ENCODE measurements around the gene SMYD3. TPM values are rescaled to one million over a fixed set of nuclear protein-coding genes. Genes with fewer than 3 reads are reported as not detected.

Gene SMYD3
- total RNA-seq, 3 donors from 2014 or later = 16.3 to 18.0 (median 16.4) TPM

GRCh38 chr1:245901037-245901436, 606.0 kb downstream of the SMYD3 start:
- ATAC-seq (no peak), DNase-seq (no peak)
- Histone ChIP-seq H3K4me1 (ENCODE audit: low read depth) (no peaks in the 10 kb centered on the region), H3K9me3 (no peaks in the 10 kb centered on the region), H3K36me3 (ENCODE audit: low read depth) (no peaks in the 10 kb centered on the region), H3K4me3 (no peak overlapping the region)
- intact Hi-C loops (cut with DNase I, micrococcal nuclease) = no loop called here
- no peak for TF ChIP-seq CTCF (IDR thresholded peaks at IDR 0.05)

- intact Hi-C loops (cut with DNase I, micrococcal nuclease) = no loop called here
Measured at GRCh38 chr1:245898581-245898980, 608.5 kb downstream of the SMYD3 start.

GRCh38 chr1:245896258-245896657, 610.8 kb downstream of the SMYD3 start:
- H3K36me3 ChIP-seq (ENCODE audit: low read depth) = no peaks in the 10 kb centered on the region
- H3K4me1 ChIP-seq (ENCODE audit: low read depth) = no peaks in the 10 kb centered on the region
- no peak overlapping the region for H3K4me3 ChIP-seq
- H3K9me3 ChIP-seq = no peaks in the 10 kb centered on the region
- ATAC-seq (no peak), DNase-seq (no peak)
- no peak for TF ChIP-seq CTCF (IDR thresholded peaks at IDR 0.05)
- intact Hi-C loops (cut with DNase I, micrococcal nuclease) = no loop called here

More at GRCh38 chr1:245898581-245898980, 608.5 kb downstream of the SMYD3 start:
- H3K9me3 ChIP-seq = no peaks in the 10 kb centered on the region
- no peak for TF ChIP-seq CTCF (IDR thresholded peaks at IDR 0.05)
- no peak overlapping the region for H3K4me3 ChIP-seq
- no peak for DNase-seq
- H3K4me1 ChIP-seq (ENCODE audit: low read depth) = no peaks in the 10 kb centered on the region
- no peak for ATAC-seq
- no peaks in the 10 kb centered on the region for H3K36me3 ChIP-seq (ENCODE audit: low read depth)

- H3K4me1 ChIP-seq (ENCODE audit: low read depth) = no peaks in the 10 kb centered on the region
- intact Hi-C loops (cut with DNase I, micrococcal nuclease) = no loop called here
- no peak for TF ChIP-seq CTCF (IDR thresholded peaks at IDR 0.05)
- no peaks in the 10 kb centered on the region for H3K9me3 ChIP-seq
- ATAC-seq (no peak), DNase-seq (no peak)
- no peaks in the 10 kb centered on the region for H3K36me3 ChIP-seq (ENCODE audit: low read depth)
- H3K4me3 ChIP-seq = no peak overlapping the region
Measured at GRCh38 chr1:245895455-245895959, 611.6 kb downstream of the SMYD3 start.

- no peaks in the 10 kb centered on the region for H3K4me1 ChIP-seq (ENCODE audit: low read depth)
- peak in 2 of 3 donors; percentile 46 to 56 for DNase-seq
- TF ChIP-seq CTCF (IDR thresholded peaks at IDR 0.05) = no peak
- H3K4me3 ChIP-seq = no peak overlapping the region
- intact Hi-C loops (cut with DNase I, micrococcal nuclease) = no loop called here
- H3K36me3 ChIP-seq (ENCODE audit: low read depth) = no peaks in the 10 kb centered on the region
- H3K9me3 ChIP-seq = no peaks in the 10 kb centered on the region
- ATAC-seq = peak; percentile 98
Measured at GRCh38 chr1:245894843-245895242, 612.2 kb downstream of the SMYD3 start.

GRCh38 chr1:245893025-245893424, 614.1 kb downstream of the SMYD3 start:
- no peak for ATAC-seq
- no peak for DNase-seq
- Histone ChIP-seq H3K9me3 (no peaks in the 10 kb centered on the region), H3K4me1 (ENCODE audit: low read depth) (no peaks in the 10 kb centered on the region), H3K4me3 (no peak overlapping the region), H3K36me3 (ENCODE audit: low read depth) (no peaks in the 10 kb centered on the region)
- no peak for TF ChIP-seq CTCF (IDR thresholded peaks at IDR 0.05)
- intact Hi-C loops (cut with DNase I, micrococcal nuclease) = no loop called here

Measured in mucosa of descending colon (tissue), 3 donors.